ENCODE data around the gene ADORA1. TPM values are rescaled to one million over a fixed set of nuclear protein-coding genes. Genes with fewer than 3 reads are reported as not detected.

The ADORA1 gene
- total and polyA plus RNA-seq, 2 donors (not counting 3 experiments of a cell fraction or from before 2014, with no cell fraction given): 0.15 TPM; not detected in 1

GRCh38 chr1:203186446-203187303, 59.1 kb downstream of the ADORA1 start, which contains the start of gene CHI3L1:
Gene CHI3L1 (minus strand): TSS chr1:203186704. CDS start chr1:203186623, 81 bp downstream.
- Histone ChIP-seq H3K27me3 (ENCODE audit: control insufficient read depth in 2 of 2, insufficient read depth in 2 of 2, low read length in 2 of 2) (peaks cover 15 to 17% of the 10 kb centered on the region in 2 experiments), H3K79me2 (ENCODE audit: control insufficient read depth, insufficient read depth, low read length) (no peaks in the 10 kb centered on the region), H3K4me3 (replicated peaks in 1 of 3; ENCODE audit: insufficient read depth in 1 of 3, low read depth in 1 of 3, low read length in 3 of 3) (no peak within 1 kb of the TSS), H3K4me2 (ENCODE audit: insufficient read depth, low read length) (no peak within 1 kb of the TSS), H3K4me1 (ENCODE audit: control insufficient read depth, extremely low read depth, insufficient read depth, low read length) (no peaks in the 10 kb centered on the region), H4K20me1 (replicated peaks; ENCODE audit: control insufficient read depth, extremely low read depth, insufficient read depth, low read length) (no peaks in the 10 kb centered on the region), H3K27ac (ENCODE audit: insufficient read depth, low read depth, low read length) (no peak within 1 kb of the TSS), H2AFZ (ENCODE audit: low read depth, low read length) (no peak within 1 kb of the TSS), H3K9me3 (replicated peaks; ENCODE audit: control insufficient read depth, insufficient read depth, low read length) (no peaks in the 10 kb centered on the region), H3K9ac (replicated peaks; ENCODE audit: extremely low read depth, insufficient read depth, low read length) (no peak within 1 kb of the TSS), H3K36me3 (ENCODE audit: control insufficient read depth in 2 of 2, extremely low read depth in 1 of 2, insufficient read depth in 2 of 2, low read length in 2 of 2) (no peaks in the 10 kb centered on the region), H3K9me1 (replicated peaks; ENCODE audit: control insufficient read depth, extremely low read depth, insufficient read depth, low read length) (no peaks in the 10 kb centered on the region)
- BruUV-seq (replicated peaks): no TSS peak
- DNase-seq (ENCODE audit: low read depth, low spot score) (no peak), FAIRE-seq (no peak)
- no peak for TF ChIP-seq MAX (IDR thresholded peaks at IDR 0.05; ENCODE audit: insufficient read depth, insufficient read length)
- no peak for TF ChIP-seq POLR2AphosphoS5 (IDR thresholded peaks at IDR 0.05; ENCODE audit: insufficient read depth, low read depth, low read length)
- no peak for TF ChIP-seq CTCF (IDR thresholded peaks at IDR 0.05; ENCODE audit: extremely low read depth in 1 of 2, insufficient read depth in 1 of 2, low read depth in 1 of 2, low read length in 2 of 2)
- no peak for TF ChIP-seq JUN (IDR thresholded peaks at IDR 0.05; ENCODE audit: borderline replicate concordance, insufficient read depth, insufficient read length, low read depth)
- no peak for TF ChIP-seq FOS (IDR thresholded peaks at IDR 0.05; ENCODE audit: borderline replicate concordance, insufficient read depth, low read length)
- TF ChIP-seq MYC (IDR thresholded peaks at IDR 0.05; ENCODE audit: low read depth, low read length): no peak
- intact Hi-C loops (cut with micrococcal nuclease): no loop called here
- POLR2A ChIA-PET: no interaction called here
- dilution Hi-C loops (cut with MboI; ENCODE audit: extremely low pct_ligation_motif_present, low sequenced_read_pairs): no loop called here
- CTCF ChIA-PET: interaction anchor here (1.2 to 1.3 kb wide), 2 partner anchors 8 to 18 kb away, joined by 3 to 4 read pairs; no protein-coding TSS in a partner anchor
